Measurements from ENCODE around the gene USO1.

USO1 gene

DNA sequence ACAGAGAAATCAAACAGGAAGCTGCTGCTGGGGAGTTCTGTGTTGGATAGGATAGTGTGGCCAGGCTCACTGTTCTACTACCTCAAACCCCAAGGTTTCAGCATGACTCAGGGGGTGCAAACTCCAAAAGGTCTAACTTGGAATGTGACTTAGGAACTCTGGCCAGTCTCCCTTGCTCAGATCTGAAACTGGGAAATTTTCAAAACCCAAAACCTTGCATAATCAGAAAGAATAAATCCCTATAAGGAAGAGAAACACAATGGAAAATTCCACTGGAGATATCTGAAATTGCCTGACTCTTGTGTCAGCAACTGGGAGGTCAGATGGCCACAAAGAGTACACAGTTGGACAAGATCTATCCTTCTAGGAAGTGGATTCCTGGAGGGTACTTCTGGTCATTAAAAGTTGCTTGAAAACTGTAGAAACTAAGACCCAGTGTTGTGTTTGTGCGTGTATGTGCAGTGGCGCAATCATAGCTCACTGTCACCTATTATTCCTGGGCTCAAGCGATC, 119.8 kb downstream of the USO1 start:
- no peak for DNase-seq (ENCODE audit: low spot score)

DNA sequence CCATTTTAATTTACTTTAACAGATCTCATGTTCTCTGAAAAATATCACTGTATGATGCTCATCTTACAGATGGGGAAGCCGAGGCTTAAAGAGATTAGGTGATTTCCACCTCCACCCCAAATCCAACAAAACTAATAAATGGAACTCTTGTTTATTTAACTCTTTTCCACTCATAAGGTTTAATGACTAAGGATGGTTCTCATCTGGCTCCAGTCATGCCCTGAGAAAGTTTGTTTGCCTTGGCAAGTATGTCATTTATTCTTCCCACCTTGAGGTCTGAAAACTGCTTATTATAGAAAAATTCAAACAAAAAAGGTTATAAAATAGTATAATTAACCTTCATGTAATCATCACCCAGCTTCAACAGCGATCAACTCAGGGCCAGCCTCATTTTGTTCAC, 121.6 kb downstream of the USO1 start:
- DNase-seq (ENCODE audit: low spot score): no peak

DNA sequence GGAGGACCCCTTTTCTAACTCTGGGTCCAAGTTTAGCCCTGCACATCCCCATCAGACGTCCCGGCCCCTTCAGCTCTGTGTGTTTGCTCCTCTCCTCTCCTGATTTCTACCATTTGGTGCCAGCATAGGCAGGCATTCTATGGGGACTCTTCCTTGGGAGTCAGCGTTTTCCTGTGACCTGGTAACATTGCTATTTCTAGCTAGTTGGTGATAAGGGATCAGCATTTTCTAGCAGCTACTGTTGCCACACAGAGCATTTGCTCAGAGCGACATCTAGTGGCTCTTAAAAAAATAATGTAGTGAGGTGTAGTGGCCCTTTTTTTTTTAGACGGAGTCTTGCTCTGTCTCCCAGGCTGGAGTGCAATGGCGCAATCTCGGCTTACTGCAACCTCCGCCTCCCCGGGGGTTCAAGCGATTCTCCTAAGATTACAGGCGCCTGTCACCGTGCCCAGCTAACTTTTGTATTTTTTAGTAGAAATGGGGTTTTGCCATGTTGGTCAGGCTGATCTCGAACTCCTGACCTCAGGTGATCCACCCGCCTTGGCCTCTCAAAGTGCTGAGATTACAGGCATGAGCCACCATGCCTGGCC, 123.9 kb downstream of the USO1 start:
- peak; percentile 38 for DNase-seq (ENCODE audit: low spot score)

DNA sequence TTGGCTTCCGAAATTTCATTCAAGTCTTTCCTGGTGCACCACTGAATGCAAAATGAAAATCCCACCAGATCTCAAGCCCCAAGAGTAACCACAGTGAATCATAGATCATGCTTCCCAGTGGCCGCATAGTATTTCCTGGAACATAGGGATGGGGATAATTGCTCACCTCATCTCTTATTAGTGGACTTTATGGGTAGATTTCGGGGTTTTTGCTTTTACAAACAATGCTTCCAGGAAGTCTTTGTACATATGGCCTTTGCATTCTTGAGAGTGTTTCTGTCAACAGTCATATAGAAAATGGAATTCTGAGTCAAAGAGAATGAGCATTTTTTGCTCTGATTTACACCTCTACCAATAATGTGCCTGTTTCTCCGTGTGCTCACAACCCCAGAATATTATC, 124.5 kb downstream of the USO1 start:
- DNase-seq (ENCODE audit: low spot score): no peak

DNA sequence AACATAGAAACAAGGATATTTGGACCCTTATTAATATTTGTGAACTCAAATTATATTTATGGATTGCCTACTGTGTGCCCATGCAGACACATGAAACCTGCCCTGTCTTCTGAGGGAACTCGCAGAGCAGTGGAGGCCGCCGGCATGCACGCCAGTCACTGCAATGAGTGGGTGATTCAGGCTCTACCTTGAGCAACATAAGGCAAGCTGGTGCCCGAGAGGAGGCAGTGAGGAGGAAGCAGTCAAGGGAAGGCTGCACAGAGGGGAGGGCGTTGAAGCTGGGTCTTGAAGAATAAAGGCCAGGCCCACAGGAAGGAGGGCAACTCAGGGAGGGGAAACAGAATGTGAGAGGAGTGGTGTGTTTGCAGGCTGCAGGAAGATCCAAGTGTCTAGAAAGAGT, 125.1 kb downstream of the USO1 start:
- no peak for DNase-seq (ENCODE audit: low spot score)

DNA sequence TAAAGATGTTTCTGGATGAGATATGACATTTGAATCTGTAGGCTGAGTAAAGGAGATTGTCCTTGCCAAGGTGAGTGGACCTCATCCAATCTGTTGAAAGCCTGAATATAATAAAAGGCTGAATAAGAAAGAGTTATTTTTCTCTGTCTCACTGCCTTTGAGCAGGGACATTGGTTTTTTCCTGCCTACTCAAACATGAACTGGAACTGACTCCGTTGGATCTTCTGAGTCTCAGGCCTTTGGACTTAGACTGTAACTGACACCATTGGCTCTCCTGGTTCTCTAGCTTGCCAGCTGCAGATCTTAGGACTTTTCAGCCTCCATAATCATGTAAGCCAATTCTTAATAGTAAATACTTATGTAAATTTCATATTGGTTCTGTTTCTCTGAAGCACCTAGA, 134.3 kb downstream of the USO1 start:
- DNase-seq (ENCODE audit: low spot score): no peak

DNA sequence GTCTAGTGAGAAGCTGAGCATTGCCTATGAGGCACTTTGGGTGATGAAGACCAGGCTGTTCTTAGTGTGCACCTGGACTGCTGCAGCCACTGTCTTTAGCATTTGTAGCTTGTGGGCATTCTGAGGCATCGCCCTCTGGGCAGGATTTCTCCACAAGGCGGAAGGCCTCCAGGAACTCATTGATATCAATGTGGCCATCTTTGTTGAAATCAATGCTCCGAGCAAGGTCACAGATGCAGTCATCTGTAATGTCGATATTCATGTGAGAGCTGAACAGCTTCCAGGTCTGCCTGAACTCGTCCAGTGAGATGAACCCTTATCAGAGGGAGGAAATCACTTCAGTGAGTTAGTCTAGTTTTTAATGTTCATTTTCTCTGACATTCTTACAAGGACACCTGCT, 136.2 kb downstream of the USO1 start:
- DNase-seq (ENCODE audit: low spot score): no peak

Data from CD4-positive, alpha-beta T cell treated with Interleukin-6 at 100 ng/mL for 8 hours (primary cell).